Glutamatergic neuron (in vitro differentiated cells): ENCODE results near the gene TPRKB. TPM values are rescaled to one million over a fixed set of nuclear protein-coding genes. Genes with fewer than 3 reads are reported as not detected.
"Not testable (repeated sequence)": the region's sequence is repeated elsewhere in the genome, so short reads cannot be mapped to it uniquely, and the experiment has no call there.

Source experiments
- DNase-seq: peaks from one replicate; pipeline ENCODE4 v3.0.0; 2022
- H3K27ac Mint-ChIP-seq: one replicate; pipeline ENCODE4 v1.8.0; 2020; ENCODE audit warnings: mild to moderate bottlenecking, mixed read lengths, inconsistent platforms; ENCODE audit not compliant: unreplicated experiment
- H3K27me3 Mint-ChIP-seq: one replicate; pipeline ENCODE4 v1.8.0; 2020; ENCODE audit warnings: mild to moderate bottlenecking, moderate library complexity, mixed read lengths, inconsistent platforms; ENCODE audit not compliant: unreplicated experiment
- H3K36me3 Mint-ChIP-seq: one replicate; pipeline ENCODE4 v1.8.0; 2020; ENCODE audit warnings: mild to moderate bottlenecking, mixed read lengths, inconsistent platforms; ENCODE audit not compliant: unreplicated experiment
- H3K4me1 Mint-ChIP-seq: one replicate; pipeline ENCODE4 v1.8.0; 2020; ENCODE audit warnings: mild to moderate bottlenecking, low read depth, mixed read lengths, inconsistent platforms; ENCODE audit not compliant: unreplicated experiment
- H3K4me3 Mint-ChIP-seq: one replicate; pipeline ENCODE4 v1.8.0; 2020; ENCODE audit warnings: mild to moderate bottlenecking, mixed read lengths, inconsistent platforms; ENCODE audit not compliant: unreplicated experiment
- H3K9me3 Mint-ChIP-seq: one replicate; pipeline ENCODE4 v1.8.0; 2020; ENCODE audit warnings: mild to moderate bottlenecking, moderate library complexity, mixed read lengths, inconsistent platforms; ENCODE audit not compliant: unreplicated experiment
- CTCF ChIP-seq: fragments of 200-600 bp; sonication (generic); IDR thresholded peaks from one replicate; pipeline ENCODE4 v1.5.0; 2021; ENCODE audit not compliant: partially characterized antibody, unreplicated experiment
- total RNA-seq: library from RNA; stranded (reverse); fragmentation: NEBNext Ultra II Directional; extraction: Animal tissue kit (Norgen Biotek cat#: 25700); gene quantifications from one replicate; pipeline ENCODE4 v1.2.1, GENCODE V29; 2021; ENCODE audit not compliant: unreplicated experiment

Gene TPRKB
- total RNA-seq, 1 donor from 2014 or later = 27.2 TPM

- peak; percentile 45 for DNase-seq
Measured at GRCh38 chr2:73690372-73691088, 46.6 kb downstream of the TPRKB start.

GRCh38 chr2:73688494-73688893 is 48.7 kb downstream of the TPRKB start:
- not testable (repeated sequence) for H3K9me3 Mint-ChIP-seq, H3K36me3 Mint-ChIP-seq, H3K27me3 Mint-ChIP-seq, DNase-seq, H3K4me3 Mint-ChIP-seq, H3K27ac Mint-ChIP-seq, H3K4me1 Mint-ChIP-seq

More at GRCh38 chr2:73690372-73691088, 46.6 kb downstream of the TPRKB start:
- not testable (repeated sequence) for H3K27ac Mint-ChIP-seq, H3K27me3 Mint-ChIP-seq, H3K9me3 Mint-ChIP-seq, H3K4me3 Mint-ChIP-seq, H3K4me1 Mint-ChIP-seq, H3K36me3 Mint-ChIP-seq
- peak; percentile 50 for TF ChIP-seq CTCF

GRCh38 chr2:73685764-73686438 is 51.2 kb downstream of the TPRKB start:
- Mint-ChIP-seq H3K36me3 (no peaks in the 10 kb centered on the region), H3K27ac (no peak overlapping the region), H3K4me3 (no peak overlapping the region), H3K9me3 (no peaks in the 10 kb centered on the region), H3K4me1 (no peaks in the 10 kb centered on the region), H3K27me3 (no peaks in the 10 kb centered on the region)
- DNase-seq = no peak
- TF ChIP-seq CTCF = no peak

- H3K4me1 Mint-ChIP-seq, H3K4me3 Mint-ChIP-seq, H3K9me3 Mint-ChIP-seq, H3K36me3 Mint-ChIP-seq, H3K27ac Mint-ChIP-seq, DNase-seq, H3K27me3 Mint-ChIP-seq: not testable (repeated sequence)
Measured at GRCh38 chr2:73684905-73685304, 52.2 kb downstream of the TPRKB start.

- not testable (repeated sequence) for H3K4me1 Mint-ChIP-seq, H3K9me3 Mint-ChIP-seq, H3K36me3 Mint-ChIP-seq, H3K4me3 Mint-ChIP-seq, H3K27ac Mint-ChIP-seq, H3K27me3 Mint-ChIP-seq, DNase-seq
Measured at GRCh38 chr2:73684325-73684724, 52.8 kb downstream of the TPRKB start.

- not testable (repeated sequence) for DNase-seq, H3K9me3 Mint-ChIP-seq, H3K4me3 Mint-ChIP-seq, H3K27ac Mint-ChIP-seq, H3K4me1 Mint-ChIP-seq, H3K27me3 Mint-ChIP-seq, H3K36me3 Mint-ChIP-seq
- TF ChIP-seq CTCF = peak; percentile 52
Measured at GRCh38 chr2:73679951-73680571, 57.1 kb downstream of the TPRKB start.

Other genes starting within 250 kb of the TPRKB start
- gene NAT8, start 94.9 kb downstream of the TPRKB start, total RNA-seq = not detected
- gene DUSP11, start 42.8 kb upstream of the TPRKB start, total RNA-seq = 20.8 TPM
- gene C2orf78, start 46.8 kb upstream of the TPRKB start, total RNA-seq = not detected
- gene STAMBP, start 91.6 kb upstream of the TPRKB start, total RNA-seq = 48.9 TPM
- gene ACTG2, start 155.7 kb upstream of the TPRKB start, total RNA-seq = not detected
- 96.8 TPM for gene DGUOK, start 189.5 kb upstream of the TPRKB start, total RNA-seq
- gene TET3, start 247.6 kb upstream of the TPRKB start, total RNA-seq = 92.4 TPM